TTC549 (cell line): ENCODE measurements around the gene TMEM87A.
"Not testable (repeated sequence)": the region's sequence is repeated elsewhere in the genome, so short reads cannot be mapped to it uniquely, and the experiment has no call there.

Experiments
- FAIRE-seq: peaks from 2 replicates; lab custom pipeline; 2012; peaks lifted over from hg19 to GRCh38; lab: Jason Lieb, UNC

The TMEM87A gene

DNA sequence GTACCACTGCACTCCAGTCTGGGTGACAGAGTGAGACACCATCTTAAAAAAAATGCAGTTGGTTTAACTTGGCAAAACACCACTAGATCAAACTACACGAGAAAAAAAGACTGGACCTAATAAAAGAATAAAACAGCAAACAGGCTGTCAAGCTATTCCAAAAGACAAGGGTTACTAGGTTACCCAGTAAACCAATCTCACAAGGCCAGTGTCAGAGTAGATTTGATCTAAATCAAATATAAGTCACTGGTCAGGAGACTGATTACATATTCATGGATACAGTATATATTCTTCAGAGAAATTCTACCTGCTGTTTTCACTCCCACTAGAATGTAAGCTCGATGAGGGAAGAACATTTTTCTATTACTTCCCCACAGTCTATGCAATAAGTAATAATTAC lies 2.7 kb downstream of the TMEM87A start:
- no peak for FAIRE-seq

DNA sequence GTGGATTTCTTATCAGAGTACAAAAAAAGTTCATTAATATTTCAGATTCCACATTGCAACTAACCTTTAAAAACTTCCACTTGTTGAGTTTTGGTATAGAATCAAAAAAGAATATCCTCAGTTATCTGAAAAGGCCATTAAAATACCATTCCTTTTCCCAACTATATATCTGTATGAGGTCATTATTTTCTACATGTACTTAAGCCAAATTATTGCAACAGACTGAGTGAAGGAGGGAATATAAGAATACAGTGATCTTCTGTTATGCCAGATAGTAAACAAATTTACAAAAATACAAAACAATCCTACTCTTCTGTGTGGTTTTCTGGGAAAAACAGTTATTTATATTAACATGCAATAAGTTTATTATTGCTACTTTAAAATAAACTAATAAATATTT lies 5.9 kb downstream of the TMEM87A start:
- no peak for FAIRE-seq

GRCh38 chr15:42264795-42265194 lies 8.4 kb downstream of the TMEM87A start:
- no peak for FAIRE-seq

DNA sequence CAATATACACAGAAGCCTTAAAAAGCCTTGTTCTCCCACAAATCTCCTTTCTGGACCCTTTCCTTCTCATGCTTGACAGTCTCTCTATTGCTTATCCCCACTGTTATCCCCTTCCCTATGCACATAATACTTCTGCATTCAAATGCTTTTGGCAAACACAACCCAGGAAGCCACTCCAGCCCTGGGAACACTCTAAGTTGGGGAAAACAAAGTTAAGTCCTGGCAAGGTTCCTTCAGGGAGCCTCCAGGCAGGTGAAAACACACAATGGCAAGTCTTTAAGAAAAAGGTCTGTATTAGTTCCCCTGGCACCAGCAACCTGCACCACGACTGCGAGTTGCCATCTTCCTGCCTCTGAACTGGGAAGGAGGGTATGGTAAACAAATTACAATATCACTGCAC lies 19.9 kb downstream of the TMEM87A start:
- FAIRE-seq: no peak

- FAIRE-seq: no peak
Observed at GRCh38 chr15:42240823-42241222, 32.4 kb downstream of the TMEM87A start.

DNA sequence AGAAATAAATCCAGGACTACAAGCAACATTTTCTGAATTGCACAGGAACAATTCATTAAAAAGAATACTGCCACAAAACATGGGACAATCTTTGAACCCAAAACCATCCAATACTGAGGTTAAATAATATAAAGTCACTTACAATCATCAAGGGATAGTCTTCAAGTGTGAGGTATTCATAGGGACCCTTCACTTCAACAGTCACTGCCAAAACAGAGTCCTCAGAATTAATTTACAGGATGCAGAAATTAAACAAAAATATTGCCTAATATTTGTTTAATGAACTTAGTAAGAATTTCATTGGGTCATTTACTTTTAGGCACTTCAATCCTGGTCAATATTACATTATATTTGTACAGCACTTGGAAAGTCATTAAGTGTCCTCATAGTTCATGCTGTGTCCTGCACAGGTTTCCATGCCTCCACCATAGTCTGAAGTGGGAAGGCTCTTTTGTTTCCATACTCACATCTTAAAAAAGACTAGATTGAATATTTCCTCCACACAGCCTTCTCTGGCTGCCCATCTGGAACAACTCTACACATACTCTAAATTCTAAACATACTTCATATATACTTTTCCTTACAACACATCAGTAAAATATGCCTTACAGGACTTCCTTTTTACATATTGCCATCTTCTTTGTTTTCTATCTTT lies 33.6 kb downstream of the TMEM87A start:
- FAIRE-seq: no peak

- FAIRE-seq: no peak
Observed at GRCh38 chr15:42233107-42233506, 40.1 kb downstream of the TMEM87A start.

- no peak for FAIRE-seq
Observed at GRCh38 chr15:42232606-42233005, 40.6 kb downstream of the TMEM87A start.

- FAIRE-seq: no peak
Observed at GRCh38 chr15:42231088-42231487, 42.1 kb downstream of the TMEM87A start.

DNA sequence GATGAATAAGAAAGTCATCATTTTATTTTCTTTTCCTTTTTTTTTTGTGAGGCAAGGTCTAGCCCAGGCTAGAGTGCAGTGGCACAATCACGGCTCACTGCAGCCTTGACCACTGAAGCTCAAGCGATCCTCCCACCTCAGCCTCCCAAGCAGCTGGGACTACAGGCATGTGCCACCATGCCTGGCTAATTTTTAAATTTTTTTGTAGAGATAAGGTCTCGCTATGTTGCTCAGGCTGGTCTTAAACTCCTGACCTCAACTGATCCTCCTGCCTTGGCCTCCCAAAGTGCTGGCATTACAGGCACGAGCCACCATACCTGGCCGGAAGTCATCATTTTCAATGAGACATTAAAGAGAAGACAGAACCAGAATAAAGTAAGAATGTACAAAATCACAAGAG lies 44.3 kb downstream of the TMEM87A start:
- not testable (repeated sequence) for FAIRE-seq

DNA sequence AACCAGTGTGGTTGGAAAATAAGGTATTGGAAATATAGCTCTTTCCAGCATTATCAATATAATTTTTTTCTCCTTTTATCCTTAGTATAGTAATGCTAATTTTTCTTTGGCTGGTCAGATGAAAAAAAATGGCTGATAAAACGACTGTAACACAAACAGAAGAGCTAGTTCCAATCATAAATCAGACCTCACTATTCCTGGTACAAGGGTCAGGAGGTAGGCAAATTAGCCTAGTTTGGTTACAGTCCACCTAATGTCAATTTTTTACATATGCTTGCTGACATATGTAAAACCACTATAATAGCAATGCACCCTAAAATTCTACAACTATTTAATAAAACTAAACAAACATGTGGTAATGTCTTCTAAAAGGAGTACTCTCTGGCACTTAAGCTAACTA lies 45.2 kb downstream of the TMEM87A start:
- no peak for FAIRE-seq

DNA sequence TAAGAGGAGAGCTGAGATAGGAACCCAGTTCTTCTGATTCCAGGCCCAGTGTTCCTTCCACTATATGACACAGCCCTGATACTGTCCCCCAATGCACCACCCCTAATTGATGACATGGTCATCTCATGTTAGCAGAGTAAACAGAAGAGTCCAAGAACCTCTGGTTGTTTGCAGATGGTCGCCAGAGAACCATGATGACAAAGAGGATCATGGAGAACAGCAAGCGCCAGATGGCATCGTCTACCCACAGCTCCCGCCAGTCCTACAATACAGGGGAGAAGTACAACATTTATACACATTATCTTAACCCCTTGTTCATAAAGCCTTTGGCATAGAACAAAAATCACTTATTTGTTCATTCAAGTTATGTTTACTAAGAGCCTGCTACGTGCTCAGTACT lies 46.6 kb downstream of the TMEM87A start:
- no peak for FAIRE-seq

GRCh38 chr15:42220216-42220615 lies 53.0 kb downstream of the TMEM87A start:
- FAIRE-seq: no peak

DNA sequence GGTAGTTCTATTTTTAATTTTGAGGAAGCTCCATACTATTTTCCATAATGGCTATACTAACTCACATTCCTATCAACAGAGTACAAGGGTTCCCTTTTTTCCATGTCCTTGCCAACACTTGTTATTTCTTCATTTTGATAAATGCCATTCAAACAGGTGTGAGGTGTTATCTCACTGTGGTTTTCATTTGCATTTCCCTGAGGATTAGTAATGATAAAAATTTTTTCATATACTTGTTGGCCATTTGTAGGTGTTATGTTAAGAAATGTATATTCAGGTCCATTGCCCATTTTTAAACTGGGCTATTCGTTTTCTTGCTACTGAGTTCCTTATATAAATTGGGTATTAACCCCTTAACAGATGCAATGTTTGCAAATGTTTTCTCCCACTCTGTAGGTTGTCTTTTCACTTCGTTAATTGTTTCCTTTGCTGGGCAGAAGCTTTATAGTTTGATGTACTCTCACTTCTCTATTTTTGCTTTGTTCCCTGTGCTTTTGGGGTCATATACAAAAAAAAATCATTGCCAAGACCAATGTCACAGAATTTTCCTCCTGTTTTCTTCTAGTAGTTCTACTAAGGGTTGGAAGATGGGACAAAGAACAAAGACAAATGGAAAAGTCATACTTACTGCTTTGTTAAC lies 54.2 kb downstream of the TMEM87A start:
- no peak for FAIRE-seq

DNA sequence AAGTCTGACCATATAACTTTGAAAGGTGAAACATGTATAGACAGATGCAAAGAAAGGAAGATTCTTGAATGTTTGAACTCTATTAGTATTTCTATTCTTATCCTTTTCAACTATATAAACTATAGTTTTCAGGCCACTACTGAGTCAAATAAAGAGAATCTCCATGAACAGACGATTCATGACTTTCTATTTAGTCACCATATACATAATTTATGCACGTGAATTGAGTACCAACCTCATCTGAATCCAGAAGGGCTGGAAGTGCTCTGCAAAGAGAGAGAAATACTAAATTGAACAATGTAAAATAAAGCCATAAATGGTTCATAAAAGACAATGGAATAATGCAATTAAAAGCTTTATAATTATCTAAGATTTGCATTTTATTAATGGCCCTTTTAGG lies 55.7 kb downstream of the TMEM87A start:
- no peak for FAIRE-seq

DNA sequence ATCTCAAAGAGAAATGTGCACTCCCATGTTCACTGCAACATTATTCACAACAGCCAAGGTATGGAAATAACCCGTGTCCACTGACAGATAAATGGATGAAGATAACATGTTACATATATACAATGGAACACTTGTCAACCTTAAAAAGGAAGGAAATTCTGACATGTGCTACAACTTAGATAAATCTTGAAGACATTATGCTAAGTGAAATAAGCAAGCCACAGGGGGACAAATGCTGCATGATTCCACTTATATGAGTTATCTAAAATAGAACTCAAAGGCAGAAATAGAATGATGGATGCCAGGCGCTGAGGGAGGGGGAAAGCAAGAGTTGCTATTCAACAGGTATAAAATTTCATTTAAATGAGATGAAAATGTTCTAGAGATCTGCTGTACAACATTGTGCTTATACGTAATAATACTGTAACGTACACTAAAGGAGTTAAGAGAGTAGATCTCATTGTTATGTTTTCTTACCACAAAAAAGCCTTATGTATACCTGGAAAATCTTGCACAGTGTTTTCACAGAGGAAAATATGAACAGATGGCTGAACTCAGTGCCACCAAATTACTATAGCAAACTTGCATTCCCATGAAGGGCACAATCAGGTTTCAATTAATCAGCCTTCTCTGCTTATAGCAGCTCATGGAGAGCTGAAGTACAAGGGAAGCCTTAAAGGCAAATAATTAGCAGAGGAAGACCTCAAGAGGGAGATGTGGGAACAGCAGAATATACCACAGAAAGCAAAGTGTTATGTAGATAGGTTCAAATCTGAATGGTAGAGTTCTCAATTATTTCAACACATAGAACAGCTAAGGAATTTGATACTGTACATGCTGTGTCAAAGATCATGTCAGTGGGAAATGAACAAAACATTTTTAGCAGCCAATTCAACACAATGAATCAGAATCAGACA lies 57.1 kb downstream of the TMEM87A start:
- FAIRE-seq: no peak

- no peak for FAIRE-seq
Observed at GRCh38 chr15:42214600-42214999, 58.6 kb downstream of the TMEM87A start.

DNA sequence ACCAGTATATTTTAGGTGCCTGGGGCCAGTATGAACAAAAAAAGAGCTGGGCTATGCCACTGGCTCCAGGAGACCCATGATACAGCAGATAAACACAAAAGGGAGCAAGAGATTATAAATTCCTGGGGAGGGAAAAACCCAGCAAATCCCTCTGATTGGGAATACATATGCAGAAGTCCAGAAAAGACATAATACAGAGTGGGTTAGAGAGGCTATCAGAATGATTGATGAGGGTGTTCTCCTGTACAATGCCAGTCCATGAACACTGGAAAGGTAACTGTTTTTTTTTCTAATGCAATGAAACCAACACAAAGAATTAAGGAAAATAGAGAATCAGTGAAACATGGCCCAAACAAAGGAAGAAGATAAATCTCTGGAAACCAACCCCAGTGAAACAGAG lies 59.7 kb downstream of the TMEM87A start:
- no peak for FAIRE-seq

DNA sequence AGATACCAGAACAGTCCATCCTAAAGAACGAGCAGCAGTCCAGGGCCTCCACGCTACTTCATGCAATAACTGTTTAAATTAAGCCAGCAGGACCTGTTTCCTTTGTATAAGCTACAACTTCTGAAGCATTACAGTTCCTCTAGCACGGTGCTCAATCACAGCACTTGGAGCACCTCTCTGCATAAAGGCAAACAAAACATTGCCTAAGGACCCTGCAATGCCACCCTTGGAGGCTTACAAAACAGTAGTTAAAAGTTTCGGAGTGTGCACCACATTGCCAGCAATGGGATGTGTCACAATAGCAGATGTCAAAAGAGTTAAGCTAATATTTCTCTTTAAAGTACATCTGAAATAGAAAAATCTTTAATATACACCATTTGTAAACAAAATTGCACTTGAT lies 62.5 kb downstream of the TMEM87A start:
- FAIRE-seq: no peak

GRCh38 chr15:42207674-42208579 lies 65.3 kb downstream of the TMEM87A start, which contains the start of gene VPS39:
Gene VPS39 (minus strand): TSS chr15:42208304. CDS start chr15:42208153, 151 bp downstream.
- no peak for FAIRE-seq

- FAIRE-seq: no peak
Observed at GRCh38 chr15:42206406-42206805, 66.8 kb downstream of the TMEM87A start.

- FAIRE-seq: no peak
Observed at GRCh38 chr15:42203891-42204290, 69.3 kb downstream of the TMEM87A start.
